Stimulated activated CD8-positive, alpha-beta memory T cell treated with anti-CD3 and anti-CD28 coated beads, Interleukin-2, amount 100 ng/mL, for 1 hour (primary cell): Measurements from ENCODE around the gene DPH2.

ENCODE experiments used
- DNase-seq, 2 donors: peaks; one replicate each; pipeline ENCODE4 v3.0.0-alpha.2; 2020; ENCODE audit warnings: low read depth in 2 of 2

DPH2 gene

DNA sequence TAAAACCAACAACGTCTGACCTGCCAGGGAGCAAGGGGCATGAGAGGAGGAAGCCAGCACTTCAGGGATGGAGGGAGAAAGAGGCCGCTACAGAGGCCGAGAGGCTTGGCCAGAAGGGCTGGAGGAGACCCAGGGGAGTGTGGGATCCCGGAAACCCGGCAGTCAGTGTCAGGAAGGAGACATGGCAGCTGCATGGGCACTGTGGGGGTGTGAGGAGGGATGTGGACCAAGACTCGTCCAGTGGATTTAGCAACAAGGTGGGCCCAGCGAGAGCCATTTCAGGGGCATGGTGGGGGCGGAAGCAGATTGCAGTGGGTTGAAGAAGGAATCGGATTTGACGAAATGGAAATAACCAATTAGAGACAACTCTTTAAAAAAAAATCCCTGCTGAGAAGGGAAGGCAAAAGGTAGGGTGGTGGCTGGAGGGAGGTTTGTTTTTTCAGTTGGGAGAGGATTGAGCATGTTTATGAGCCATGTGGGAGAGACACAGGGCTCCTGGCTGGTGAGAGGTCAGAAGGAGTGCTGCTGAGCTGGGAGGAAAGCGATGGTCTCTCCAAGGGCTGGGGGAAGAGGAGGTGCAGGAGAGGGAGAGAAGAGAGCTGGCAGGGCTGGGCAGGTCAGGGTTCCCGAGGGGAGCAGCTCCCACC is 13.6 kb downstream of the DPH2 start:
- no peak for DNase-seq

GRCh38 chr1:43984855-43985254 is 15.0 kb downstream of the DPH2 start:
- no peak for DNase-seq

GRCh38 chr1:43985984-43986595 is 16.3 kb downstream of the DPH2 start:
- DNase-seq: no peak

DNA sequence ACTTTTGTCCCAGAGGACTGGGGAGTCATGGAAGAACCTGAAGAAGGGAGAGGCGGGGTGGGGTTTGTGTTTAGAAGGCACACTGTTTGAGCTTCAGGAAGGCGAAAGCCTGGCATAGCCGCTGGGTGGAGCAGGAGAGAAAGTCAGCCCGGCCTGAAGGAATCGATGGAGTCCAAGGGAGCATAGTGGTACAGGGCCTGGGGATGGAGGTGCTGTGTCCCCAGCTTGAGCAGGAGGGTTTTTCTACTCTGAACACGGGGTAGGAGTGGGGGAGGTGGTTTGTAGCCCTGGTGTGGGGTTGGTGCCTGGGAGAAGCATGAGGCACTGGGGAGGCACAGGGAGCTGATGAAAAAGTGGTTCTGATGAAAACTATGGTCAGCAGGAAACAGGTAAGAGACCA is 16.9 kb downstream of the DPH2 start:
- no peak for DNase-seq

- DNase-seq: no peak
Observed at GRCh38 chr1:43987159-43987902, 17.5 kb downstream of the DPH2 start.

- no peak for DNase-seq
Observed at GRCh38 chr1:43990271-43991199, 20.7 kb downstream of the DPH2 start.

DNA sequence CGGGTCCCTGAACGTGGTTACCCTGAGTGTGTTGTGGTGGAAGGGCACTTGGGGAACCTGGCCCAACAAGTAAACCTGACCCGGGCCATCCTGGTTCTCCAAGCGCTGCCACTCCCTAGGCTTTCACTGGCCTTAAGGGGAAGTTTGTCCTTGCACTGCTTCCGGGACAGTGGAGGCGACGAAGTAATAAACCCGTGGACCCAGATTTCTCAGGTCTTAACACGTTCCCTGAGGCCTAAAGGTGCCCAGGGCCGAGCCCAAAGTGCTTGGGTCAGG is 21.3 kb downstream of the DPH2 start:
- no peak for DNase-seq

DNA sequence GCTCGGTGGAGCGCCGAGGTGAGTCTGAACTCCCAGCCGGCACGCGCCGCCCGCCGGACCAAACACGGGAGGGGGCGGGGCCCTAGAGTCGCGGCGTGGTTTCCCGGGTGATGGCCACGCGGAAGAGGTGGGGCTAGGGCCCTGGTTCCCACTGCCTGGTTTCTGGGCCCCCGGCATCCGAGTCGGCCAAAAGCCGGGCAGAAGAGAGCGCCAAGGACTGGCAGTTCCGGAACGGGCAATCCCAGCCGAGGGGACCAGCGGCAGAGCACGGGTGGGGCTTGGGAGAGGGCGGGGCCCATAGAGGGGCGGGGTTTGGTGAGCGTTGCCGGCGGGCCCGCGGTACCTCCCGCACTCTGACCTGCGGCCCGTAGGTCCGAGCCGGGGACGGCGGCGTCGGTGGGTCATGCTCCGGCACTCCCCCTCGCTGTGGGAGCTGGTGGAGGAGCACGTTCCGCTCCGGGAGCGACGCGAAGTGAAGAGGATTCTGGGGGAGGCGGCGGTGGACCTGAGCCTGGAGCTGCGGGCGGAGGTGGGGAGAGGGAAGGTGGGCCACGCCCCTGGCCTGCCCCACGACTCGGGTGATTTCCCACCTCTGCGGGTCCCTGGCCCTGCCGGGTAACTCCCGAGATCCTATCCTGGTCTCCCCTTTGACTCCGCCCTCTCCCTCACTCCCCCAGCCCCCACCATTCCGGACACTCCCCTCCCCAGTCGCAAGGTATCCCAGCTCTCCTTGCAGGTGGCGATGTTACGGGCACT is 21.8 kb downstream of the DPH2 start, which contains the start of gene CCDC24:
CCDC24 (plus strand) TSS at position 124 of the 756 bp plus-strand sequence; CDS start at position 404, 280 bp downstream.
- DNase-seq: peak; percentile 48 to 55

GRCh38 chr1:43992232-43992995 is 22.6 kb downstream of the DPH2 start:
- DNase-seq: no peak

DNA sequence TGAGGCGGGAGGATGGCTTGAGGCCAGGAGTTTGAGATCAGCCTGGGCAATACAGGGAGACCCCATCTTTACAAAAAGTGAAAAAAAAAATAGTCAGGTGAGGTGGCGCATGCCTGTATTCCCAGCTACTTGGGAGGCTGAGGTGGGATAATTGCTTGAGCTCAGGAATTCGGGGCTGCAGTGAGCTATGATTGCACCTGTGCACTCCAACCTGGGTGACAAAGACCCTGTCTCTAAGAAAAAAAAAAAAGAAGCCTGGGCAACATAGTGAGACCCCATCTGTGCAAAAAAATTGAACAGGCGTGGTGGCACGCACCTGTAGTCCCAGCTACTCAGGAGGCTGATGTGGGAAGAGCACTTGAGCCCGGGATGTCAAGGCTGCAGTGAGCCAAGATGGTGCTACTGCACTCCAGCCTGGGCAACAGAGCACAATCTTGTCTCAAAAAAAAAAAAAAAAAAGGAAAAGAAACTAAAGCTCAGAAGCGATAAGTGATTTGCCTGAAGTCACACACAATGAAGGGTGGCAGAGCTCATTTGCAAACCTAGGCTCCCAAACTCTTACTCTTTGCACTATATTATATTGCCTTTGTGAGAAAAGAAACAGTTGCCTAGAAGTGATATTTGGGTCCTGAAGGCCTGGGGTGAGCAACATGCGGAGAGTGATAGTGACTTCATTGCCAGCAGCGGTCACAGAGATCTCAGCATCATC is 23.6 kb downstream of the DPH2 start:
- DNase-seq: no peak

GRCh38 chr1:43994071-43994470 is 24.3 kb downstream of the DPH2 start:
- DNase-seq: no peak

DNA sequence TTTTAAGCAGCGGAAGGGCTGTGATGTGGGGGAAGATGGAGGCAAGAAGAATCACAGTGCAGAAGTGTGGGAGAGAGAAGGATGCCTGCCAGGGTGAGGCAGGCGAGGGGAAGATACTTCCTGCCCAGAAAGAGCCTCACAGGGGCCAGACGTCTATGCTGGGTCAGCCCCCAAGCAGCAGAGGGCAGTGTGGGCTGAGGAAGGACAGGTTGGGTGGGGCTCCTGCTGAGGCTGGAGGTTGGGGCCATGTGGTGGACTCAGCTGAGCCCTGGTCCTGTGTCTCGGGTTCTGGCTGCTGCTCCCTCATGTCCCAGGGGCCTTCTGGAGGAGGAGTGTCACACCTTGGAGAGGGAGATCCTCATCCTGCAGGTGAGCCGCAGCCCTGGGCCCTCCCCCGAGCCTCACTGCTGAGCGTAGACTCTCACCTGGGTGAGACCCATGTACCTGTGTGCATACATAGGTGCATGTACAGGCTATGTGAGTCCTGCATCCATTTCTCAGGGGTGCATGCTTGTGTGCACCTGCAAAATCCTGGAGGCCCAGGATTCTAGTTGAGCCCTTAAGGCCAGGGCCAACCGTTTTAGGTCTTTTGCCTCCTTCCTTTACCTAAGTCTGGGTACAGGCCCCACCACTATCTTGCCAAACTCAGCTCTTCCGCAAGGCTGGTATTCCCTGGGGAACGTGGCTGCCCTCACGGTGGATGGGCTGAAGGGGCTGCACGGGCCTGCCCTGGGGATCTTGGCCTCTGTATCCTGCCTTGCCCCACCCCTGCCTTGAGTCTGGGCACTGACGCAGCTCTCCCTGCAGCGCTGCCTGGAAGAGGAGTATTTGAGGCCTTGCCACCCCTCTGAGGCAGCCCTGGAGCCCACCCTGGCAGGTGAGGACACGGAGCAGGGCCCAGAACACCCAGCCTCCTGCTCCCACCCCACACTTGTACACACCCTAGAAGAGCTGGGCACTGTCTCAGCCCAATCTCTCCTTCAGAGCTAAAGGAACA is 25.3 kb downstream of the DPH2 start:
- DNase-seq: no peak

DNA sequence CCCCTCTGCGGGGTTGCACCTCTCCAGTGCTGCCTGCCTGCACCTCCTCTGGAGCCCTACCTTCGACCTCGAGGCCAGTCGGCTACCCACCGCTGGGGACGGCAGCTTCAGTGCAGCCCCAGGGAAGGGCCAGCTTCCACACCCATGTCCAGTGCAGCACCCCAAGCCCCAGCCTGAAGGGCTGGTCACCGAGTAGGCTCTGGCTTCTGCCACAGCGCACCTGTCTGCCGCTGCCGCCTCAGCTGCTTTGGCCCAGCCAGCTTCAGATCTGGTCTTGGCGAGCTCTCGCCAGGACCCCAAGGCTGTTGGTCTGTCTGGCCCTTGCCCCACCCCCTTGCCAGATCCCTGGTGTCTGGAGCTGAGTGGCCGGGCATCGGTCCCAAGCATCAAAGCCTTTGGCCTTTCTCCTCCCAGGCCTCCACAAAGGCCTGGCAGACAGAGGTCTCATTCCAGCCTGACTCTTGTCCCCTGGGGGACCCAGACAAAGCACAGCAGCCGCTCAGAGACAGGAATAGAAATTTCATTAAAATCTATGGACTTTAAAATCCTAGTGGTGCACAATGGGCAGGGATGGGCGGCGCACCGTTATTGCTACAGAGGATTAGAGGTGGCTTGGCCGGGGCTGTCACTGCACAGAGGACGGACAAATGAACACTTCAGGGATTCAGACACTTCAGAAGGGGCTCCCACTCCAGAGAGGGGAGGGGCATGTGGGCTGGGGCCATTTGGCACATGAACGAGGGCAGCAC is 26.3 kb downstream of the DPH2 start:
- DNase-seq: no peak

DNA sequence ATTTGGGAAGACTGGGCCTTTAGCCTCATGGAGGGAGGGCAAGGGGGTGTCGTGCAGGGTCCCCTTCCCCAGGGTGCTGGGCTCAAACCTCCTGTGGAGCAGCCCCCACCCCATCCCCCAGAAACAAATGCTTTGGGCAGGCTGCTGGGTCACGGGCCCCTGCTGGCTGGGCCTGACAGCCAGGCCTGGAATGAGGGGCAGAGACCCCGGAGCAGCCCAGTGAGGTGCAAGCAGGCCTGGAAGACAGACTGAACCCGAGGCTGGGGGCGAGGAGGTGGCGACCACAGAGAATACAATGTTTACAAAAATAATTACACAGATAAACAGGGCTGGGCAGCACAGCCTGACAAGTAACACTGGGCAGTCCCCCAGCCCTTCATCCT is 26.9 kb downstream of the DPH2 start:
- DNase-seq: no peak

DNA sequence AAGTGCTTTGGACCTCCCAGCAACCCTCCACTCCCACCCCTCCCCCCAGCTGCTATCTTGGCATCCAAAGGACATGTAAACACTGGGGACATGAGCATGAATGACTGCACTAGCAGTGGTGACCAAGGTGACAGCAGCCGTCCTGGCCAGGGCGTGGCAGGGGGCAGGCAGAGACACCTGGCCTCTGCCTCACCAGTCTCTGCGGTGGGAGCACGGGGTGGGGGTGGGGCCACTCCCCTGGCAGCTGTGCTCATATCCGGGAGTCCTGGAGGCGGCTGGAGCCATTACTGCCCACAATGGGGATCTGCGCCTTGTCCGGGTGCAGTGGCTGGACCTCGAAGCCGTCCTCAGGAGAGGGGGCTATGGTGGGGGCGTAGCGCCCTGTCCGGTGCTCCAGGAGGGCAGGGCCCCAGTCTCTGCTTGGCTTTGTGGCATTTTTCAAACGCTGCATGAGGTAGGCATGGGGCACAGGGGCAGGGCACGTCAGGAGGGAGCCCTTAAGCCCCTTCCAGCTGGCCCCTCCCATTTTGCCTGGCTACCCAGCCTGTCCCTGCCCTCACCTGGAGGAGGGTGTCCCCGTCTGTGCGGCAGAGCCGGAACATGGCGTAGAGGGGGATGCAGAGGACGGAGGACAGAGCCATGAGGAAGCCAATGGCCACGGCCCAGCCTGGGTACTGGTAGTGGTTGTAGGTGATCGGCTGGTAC is 27.6 kb downstream of the DPH2 start:
- no peak for DNase-seq

- no peak for DNase-seq
Observed at GRCh38 chr1:43998000-43998378, 28.2 kb downstream of the DPH2 start.

- no peak for DNase-seq
Observed at GRCh38 chr1:43999455-43999854, 29.6 kb downstream of the DPH2 start.
